ENCODE measurements around the gene CCDC137.

The CCDC137 gene

GRCh38 chr17:81684442-81684911 is 17.9 kb downstream of the CCDC137 start:
- no peak for TF ChIP-seq CTCF (conservative IDR thresholded peaks at IDR 0.05)

GRCh38 chr17:81685108-81685507 is 18.6 kb downstream of the CCDC137 start:
- H3K27ac ChIP-seq = peak overlapping the region; percentile 91; the same call in 1 of the 2 replicates
- no peak for TF ChIP-seq CTCF (conservative IDR thresholded peaks at IDR 0.05)

More at GRCh38 chr17:81684442-81684911, 17.9 kb downstream of the CCDC137 start:
- H3K27ac ChIP-seq = peak overlapping the region; percentile 91

- no peak for TF ChIP-seq CTCF (conservative IDR thresholded peaks at IDR 0.05)
- H3K27ac ChIP-seq = no peak overlapping the region
Observed at GRCh38 chr17:81686614-81687013, 20.1 kb downstream of the CCDC137 start.

GRCh38 chr17:81687770-81688541 is 21.4 kb downstream of the CCDC137 start:
- no peak for TF ChIP-seq CTCF (conservative IDR thresholded peaks at IDR 0.05)
- no peak overlapping the region; the same call in 1 of the 2 replicates for H3K27ac ChIP-seq

- TF ChIP-seq CTCF (conservative IDR thresholded peaks at IDR 0.05) = no peak
- H3K27ac ChIP-seq = no peak overlapping the region
Observed at GRCh38 chr17:81688616-81689015, 22.1 kb downstream of the CCDC137 start.

- H3K27ac ChIP-seq = no peak overlapping the region
- no peak for TF ChIP-seq CTCF (conservative IDR thresholded peaks at IDR 0.05)
Observed at GRCh38 chr17:81690066-81690465, 23.5 kb downstream of the CCDC137 start.

GRCh38 chr17:81690549-81690948 is 24.0 kb downstream of the CCDC137 start:
- no peak overlapping the region for H3K27ac ChIP-seq
- no peak for TF ChIP-seq CTCF (conservative IDR thresholded peaks at IDR 0.05)

All from VCaP (cell line).